Neuronal stem cell (in vitro differentiated cells): ENCODE measurements around the gene DUOXA2. TPM values are rescaled to one million over a fixed set of nuclear protein-coding genes. Genes with fewer than 3 reads are reported as not detected.
"Not testable (repeated sequence)": the region's sequence is repeated elsewhere in the genome, so short reads cannot be mapped to it uniquely, and the experiment has no call there.

Experiments
- DNase-seq: peaks from one replicate; pipeline ENCODE4 v3.0.0-alpha.2; 2013; ENCODE audit warnings: low spot score
- H2AFZ ChIP-seq: one replicate; pipeline ENCODE4 v1.6.1; 2013; ENCODE audit warnings: mild to moderate bottlenecking, low read length, inconsistent platforms
- H2AK5ac ChIP-seq: 2 replicates; pipeline ENCODE4 v1.6.1; 2013; ENCODE audit warnings: low read depth, mild to moderate bottlenecking, inconsistent platforms, low read length, moderate library complexity, mixed read lengths
- H2BK120ac ChIP-seq: 2 replicates; pipeline ENCODE4 v1.6.1; 2013; ENCODE audit warnings: low read depth, mild to moderate bottlenecking, inconsistent platforms, low read length, moderate library complexity, mixed read lengths
- H2BK12ac ChIP-seq: one replicate; pipeline ENCODE4 v1.6.1; 2013; ENCODE audit warnings: low read length, inconsistent platforms
- H2BK15ac ChIP-seq: 2 replicates; pipeline ENCODE4 v1.6.1; 2013; ENCODE audit warnings: mild to moderate bottlenecking, low read length, inconsistent platforms, mixed read lengths
- H2BK5ac ChIP-seq: one replicate; pipeline ENCODE4 v1.6.1; 2013; ENCODE audit warnings: inconsistent platforms, mild to moderate bottlenecking, low read length, moderate library complexity
- H3K14ac ChIP-seq: one replicate; pipeline ENCODE4 v1.6.1; 2013; ENCODE audit warnings: low read length, inconsistent platforms
- H3K18ac ChIP-seq: 2 replicates; pipeline ENCODE4 v1.6.1; 2013; ENCODE audit warnings: low read length, inconsistent platforms
- H3K23ac ChIP-seq: 2 replicates; pipeline ENCODE4 v1.6.1; 2013; ENCODE audit warnings: low read depth, mild to moderate bottlenecking, mixed read lengths, low read length, inconsistent platforms; ENCODE audit not compliant: poor library complexity
- H3K27ac ChIP-seq: replicated peaks from 3 replicates; pipeline ENCODE4 v1.5.1; 2013; ENCODE audit warnings: low read length, inconsistent platforms
- H3K27me3 ChIP-seq, 3 experiments: 2 replicates each; pipeline ENCODE4 v1.6.1; 2013; ENCODE audit warnings: low read length in 3 of 3, mild to moderate bottlenecking in 2 of 3, inconsistent platforms in 1 of 3, low read depth in 1 of 3, mixed read lengths in 1 of 3, moderate library complexity in 1 of 3; ENCODE audit not compliant: control insufficient read depth in 3 of 3, insufficient read depth in 3 of 3
- H3K36me3 ChIP-seq, 2 donors: replicated peaks in 1 of 2; 2 replicates each; pipeline ENCODE4 v1.6.1; 2013; ENCODE audit warnings: low read length in 2 of 2; ENCODE audit not compliant: control insufficient read depth in 2 of 2, insufficient read depth in 2 of 2
- H3K4ac ChIP-seq: 2 replicates; pipeline ENCODE4 v1.6.1; 2013; ENCODE audit warnings: inconsistent platforms, mild to moderate bottlenecking, low read length, moderate library complexity
- H3K4me1 ChIP-seq, 2 donors: 1 replicate in 1 of 2; 2 replicates in 1 of 2; pipeline ENCODE4 v1.6.1; 2013; ENCODE audit warnings: low read length in 2 of 2, low read depth in 1 of 2; ENCODE audit not compliant: control insufficient read depth in 2 of 2, insufficient read depth in 1 of 2
- H3K4me2 ChIP-seq: one replicate; pipeline ENCODE4 v1.6.1; 2013; ENCODE audit warnings: mild to moderate bottlenecking, low read length, inconsistent platforms; ENCODE audit not compliant: insufficient read depth, poor library complexity, severe bottlenecking
- H3K4me3 ChIP-seq, 2 donors: 2 replicates each; pipeline ENCODE4 v1.5.1; 2013; ENCODE audit warnings: low read length in 2 of 2, mild to moderate bottlenecking in 2 of 2, inconsistent platforms in 1 of 2, moderate library complexity in 1 of 2
- H3K79me1 ChIP-seq: one replicate; pipeline ENCODE4 v1.6.1; 2013; ENCODE audit warnings: low read depth, mild to moderate bottlenecking, inconsistent platforms, low read length, moderate library complexity
- H3K9ac ChIP-seq: one replicate; pipeline ENCODE4 v1.6.1; 2013; ENCODE audit warnings: mild to moderate bottlenecking, low read depth, low read length, inconsistent platforms; ENCODE audit not compliant: poor library complexity
- H3K9me3 ChIP-seq, 2 donors: replicated peaks in 1 of 2; 2 replicates each; pipeline versions ENCODE3 to v1.6.1; 2013; ENCODE audit warnings: low read length in 2 of 2, mild to moderate bottlenecking in 2 of 2, inconsistent platforms in 1 of 2, low read depth in 1 of 2, mixed read lengths in 1 of 2, moderate library complexity in 1 of 2; ENCODE audit not compliant: control insufficient read depth in 2 of 2, insufficient read depth in 1 of 2
- H4K8ac ChIP-seq: one replicate; pipeline ENCODE4 v1.6.1; 2013; ENCODE audit warnings: low read depth, mild to moderate bottlenecking, inconsistent platforms, low read length, moderate library complexity
- H4K91ac ChIP-seq: one replicate; pipeline ENCODE4 v1.6.1; 2013; ENCODE audit warnings: low read length, low read depth, mild to moderate bottlenecking, inconsistent platforms; ENCODE audit not compliant: poor library complexity
- WGBS, 2 donors: extraction: QIAGEN DNeasy Blood & Tissue Kit; methylation state at CpG; one replicate each; pipeline ENCODE4 v1.1.7; 2013; ENCODE audit warnings: missing lambda C conversion rate in 2 of 2, mixed read lengths in 1 of 2; ENCODE audit not compliant: insufficient read length in 2 of 2, insufficient replicate concordance in 1 of 2; ENCODE audit errors: extremely low coverage in 2 of 2; 5-methylcytosine and 5-hydroxymethylcytosine counted together
- polyA plus RNA-seq, 2 experiments: library from polyadenylated mRNA; stranded (reverse); fragments of 200-250 nt; gene quantifications; one replicate each; pipeline ENCODE4 v1.2.3, GENCODE V29; 2013

DUOXA2 gene
- not detected for polyA plus RNA-seq (2013, experiment 1 of 2)
- not detected for polyA plus RNA-seq (2013, experiment 2 of 2)

GRCh38 chr15:45114076-45114750 lies at the start of gene DUOXA2, which contains the start of gene DUOX2:
Gene DUOXA2, plus strand, starts transcription at chr15:45114326. Its CDS starts 280 bp downstream, at chr15:45114606.
Gene DUOX2, minus strand, starts transcription at chr15:45114172. Its CDS starts 761 bp downstream, at chr15:45113411.
- peaks cover 0 to 3% of the 10 kb centered on the region in 2 donors for H3K9me3 ChIP-seq
- H3K27me3 ChIP-seq, result peaks cover 67 to 87% (median 85%) of the 10 kb centered on the region in 3 experiments
- no CpG with 5 or more reads among the region's 42 CpGs for WGBS, 2 donors
- peak within 1 kb of the TSS; percentile 65 for H2BK12ac ChIP-seq
- no peak within 1 kb of the TSS for H3K4me3 ChIP-seq
- no peak within 1 kb of the TSS for H3K4ac ChIP-seq
- peak within 1 kb of the TSS; percentile 81 for H2AK5ac ChIP-seq
- no peak within 1 kb of the TSS for H2BK5ac ChIP-seq
- H3K4me2 ChIP-seq, result peak within 1 kb of the TSS; percentile 31
- peak within 1 kb of the TSS; percentile 76 for H3K14ac ChIP-seq
- peak within 1 kb of the TSS; percentile 85 for H3K18ac ChIP-seq
- H3K9ac ChIP-seq, result no peak within 1 kb of the TSS
- H3K23ac ChIP-seq, result peak within 1 kb of the TSS; percentile 80
- no peak within 1 kb of the TSS for H2BK120ac ChIP-seq
- no peak for DNase-seq
- H3K4me1 ChIP-seq, result peaks cover 4 to 22% of the 10 kb centered on the region in 2 donors
- H4K8ac ChIP-seq, result no peak within 1 kb of the TSS
- H2BK15ac ChIP-seq, result peak within 1 kb of the TSS; percentile 39
- no peak within 1 kb of the TSS for H3K27ac ChIP-seq
- H4K91ac ChIP-seq, result no peak within 1 kb of the TSS
- no peaks in the 10 kb centered on the region for H3K36me3 ChIP-seq
- peak within 1 kb of the TSS; percentile 75 for H2AFZ ChIP-seq
- H3K79me1 ChIP-seq, result no peaks in the 10 kb centered on the region

- Histone ChIP-seq H3K4ac (no peak overlapping the region), H2BK5ac (no peak overlapping the region), H4K8ac (no peak overlapping the region), H4K91ac (no peak overlapping the region), H2AK5ac (no peak overlapping the region), H3K27me3 (no peaks in the 10 kb centered on the region), H3K4me3 (no peak overlapping the region), H3K79me1 (no peaks in the 10 kb centered on the region), H3K18ac (no peak overlapping the region), H2BK15ac (no peak overlapping the region), H3K36me3 (peaks cover 0 to 21% of the 10 kb centered on the region in 2 donors), H3K9me3 (no peaks in the 10 kb centered on the region), H2AFZ (no peak overlapping the region), H3K4me2 (no peak overlapping the region), H2BK120ac (no peak overlapping the region), H3K23ac (no peak overlapping the region), H3K9ac (no peak overlapping the region), H2BK12ac (no peak overlapping the region), H3K4me1 (no peaks in the 10 kb centered on the region), H3K14ac (no peak overlapping the region), H3K27ac (no peak overlapping the region)
- WGBS, 2 donors, result no CpG with 5 or more reads among the region's 4 CpGs
- no peak for DNase-seq
Measured at GRCh38 chr15:45064386-45064785, 49.7 kb upstream of the DUOXA2 start.

GRCh38 chr15:45069942-45070360 lies 44.2 kb upstream of the DUOXA2 start:
- not testable (repeated sequence) for H3K4ac ChIP-seq, DNase-seq, H3K4me2 ChIP-seq, H2BK120ac ChIP-seq, H2BK5ac ChIP-seq, H3K9me3 ChIP-seq, H3K4me3 ChIP-seq, H2AK5ac ChIP-seq, H2BK15ac ChIP-seq, H3K79me1 ChIP-seq, H3K23ac ChIP-seq, H2BK12ac ChIP-seq, H3K18ac ChIP-seq, H3K4me1 ChIP-seq, H3K9ac ChIP-seq, H3K27me3 ChIP-seq, H4K8ac ChIP-seq, H4K91ac ChIP-seq, H3K14ac ChIP-seq, H2AFZ ChIP-seq, H3K27ac ChIP-seq
- WGBS, 2 donors, result no CpG with 5 or more reads among the region's 6 CpGs
- H3K36me3 ChIP-seq, result peaks cover 1 to 29% of the 10 kb centered on the region in 2 donors

DNA sequence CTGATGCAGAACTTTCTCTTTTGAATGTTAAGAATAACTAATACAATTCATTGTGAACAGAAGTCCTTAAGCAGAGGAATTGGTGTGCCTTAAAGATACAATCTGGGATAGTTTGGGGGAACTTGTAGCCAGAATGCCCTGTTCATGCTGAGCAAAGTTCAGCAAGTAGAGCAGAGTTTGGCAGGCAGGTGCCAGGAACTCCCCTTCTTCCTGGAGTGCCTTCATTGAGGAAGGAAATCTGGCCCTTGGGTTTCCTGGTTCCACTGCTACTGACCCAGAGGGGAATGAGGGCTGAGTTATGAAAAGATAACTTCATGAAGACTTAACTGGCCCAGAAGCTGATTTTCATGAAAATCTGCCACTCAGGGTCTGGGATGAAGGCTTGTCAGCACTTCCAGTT lies 40.5 kb upstream of the DUOXA2 start:
- not testable (repeated sequence) for H3K4me3 ChIP-seq, H2AFZ ChIP-seq, H3K79me1 ChIP-seq, H3K4me1 ChIP-seq, H4K91ac ChIP-seq, DNase-seq, H4K8ac ChIP-seq, H2BK15ac ChIP-seq, H3K14ac ChIP-seq, H3K27ac ChIP-seq, H3K9me3 ChIP-seq, H3K23ac ChIP-seq, H2BK5ac ChIP-seq, H3K4ac ChIP-seq, H2BK12ac ChIP-seq, H3K18ac ChIP-seq, H2AK5ac ChIP-seq, H3K4me2 ChIP-seq, H3K9ac ChIP-seq, H2BK120ac ChIP-seq, H3K27me3 ChIP-seq
- H3K36me3 ChIP-seq, result peaks cover 1 to 19% of the 10 kb centered on the region in 2 donors
